Effector memory CD4-positive, alpha-beta T cell (primary cell): Measurements from ENCODE around the gene FARS2.

ENCODE experiments used
- DNase-seq, 3 donors: peaks; one replicate each; pipeline ENCODE4 v3.0.0-alpha.2; 2020
- H3K27ac ChIP-seq: 2 replicates; pipeline ENCODE4 v1.7.0; 2013; ENCODE audit warnings: mild to moderate bottlenecking, low read length, moderate library complexity; ENCODE audit not compliant: insufficient read depth, poor library complexity, severe bottlenecking
- H3K27me3 ChIP-seq: replicated peaks from 2 replicates; pipeline ENCODE4 v1.7.0; 2013; ENCODE audit warnings: mild to moderate bottlenecking, low read length; ENCODE audit not compliant: insufficient read depth, control insufficient read depth, poor library complexity, severe bottlenecking
- H3K36me3 ChIP-seq: 2 replicates; pipeline ENCODE4 v1.7.0; 2013; ENCODE audit warnings: mild to moderate bottlenecking, low read length, moderate library complexity; ENCODE audit not compliant: control insufficient read depth, insufficient read depth
- H3K4me1 ChIP-seq: 2 replicates; pipeline ENCODE4 v1.7.0; 2013; ENCODE audit warnings: low read length, mild to moderate bottlenecking; ENCODE audit not compliant: control insufficient read depth, insufficient read depth, poor library complexity, severe bottlenecking
- H3K4me3 ChIP-seq: 2 replicates; pipeline ENCODE4 v1.7.0; 2013; ENCODE audit warnings: low read length, low read depth, mild to moderate bottlenecking; ENCODE audit not compliant: insufficient read depth, poor library complexity, severe bottlenecking
- H3K9me3 ChIP-seq: 2 replicates; pipeline ENCODE4 v1.7.0; 2013; ENCODE audit warnings: mild to moderate bottlenecking, low read length, moderate library complexity; ENCODE audit not compliant: control insufficient read depth

FARS2 gene

DNA sequence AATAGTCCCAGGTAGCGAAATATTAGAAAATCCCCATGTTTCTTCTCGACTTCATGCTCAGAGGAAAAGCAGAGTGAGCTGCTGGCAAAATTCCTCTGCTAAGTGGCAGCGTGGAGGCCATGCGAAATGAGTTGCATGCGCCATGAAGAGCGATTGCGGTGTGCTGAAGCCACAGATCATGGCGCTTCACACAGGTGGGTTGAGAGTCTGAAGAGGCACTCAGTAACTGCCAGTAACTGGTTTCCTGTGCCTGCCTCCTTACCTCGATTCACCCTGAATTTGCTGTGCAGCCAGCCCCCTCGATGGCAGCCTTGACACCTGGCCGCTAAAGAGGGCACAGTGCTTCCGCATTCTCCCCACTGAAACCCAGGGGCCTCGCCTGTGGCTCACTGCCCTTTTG lies 443.9 kb downstream of the FARS2 start:
- H3K36me3 ChIP-seq, result no peaks in the 10 kb centered on the region
- H3K9me3 ChIP-seq, result no peaks in the 10 kb centered on the region
- no peak overlapping the region for H3K27ac ChIP-seq
- no peak for DNase-seq
- H3K4me3 ChIP-seq, result no peak overlapping the region
- no peaks in the 10 kb centered on the region for H3K27me3 ChIP-seq
- H3K4me1 ChIP-seq, result peaks cover 6% of the 10 kb centered on the region

DNA sequence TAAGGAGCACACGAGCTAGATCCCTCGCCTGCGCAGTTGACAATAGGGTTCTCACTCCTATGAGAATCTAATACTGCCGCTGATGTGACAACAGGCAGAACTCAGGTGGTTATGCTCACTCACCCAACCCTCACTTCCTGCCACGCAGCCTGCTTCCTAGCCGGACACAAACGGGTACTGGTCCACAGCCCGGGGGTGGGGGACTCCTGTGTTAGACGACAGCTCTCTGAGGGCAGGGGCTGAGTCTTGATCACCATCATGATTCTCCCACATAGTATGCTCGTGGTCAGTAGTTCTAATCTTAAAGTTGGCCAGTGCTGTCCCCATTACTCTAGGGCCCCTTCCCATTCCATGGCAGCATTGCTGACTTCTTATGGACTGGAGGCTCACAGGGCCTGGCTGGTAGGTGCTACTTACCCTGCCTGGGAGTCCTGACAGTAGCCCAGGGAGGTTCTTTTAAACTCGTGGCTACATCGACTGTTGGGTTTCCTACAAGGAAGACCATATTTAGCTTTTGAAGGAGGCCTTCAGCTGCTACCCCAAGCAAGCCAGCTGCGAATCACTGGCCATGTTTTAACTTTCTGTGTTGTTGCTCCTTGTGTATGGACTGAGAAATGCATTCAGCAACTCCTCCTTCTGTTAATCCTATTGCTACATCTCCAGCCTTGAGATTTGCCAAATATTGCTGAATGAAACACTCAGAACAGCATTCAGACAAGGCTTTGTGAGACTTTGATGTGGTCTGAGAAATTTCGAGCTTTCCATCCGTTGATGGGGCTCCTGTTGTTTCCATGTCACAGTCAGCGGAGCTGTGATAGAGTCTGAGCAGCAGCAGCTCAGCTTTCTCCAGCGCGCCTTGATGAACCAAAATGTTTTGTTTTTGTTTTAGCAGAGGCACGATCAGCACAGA lies 445.1 kb downstream of the FARS2 start:
- DNase-seq, result no peak
- no peaks in the 10 kb centered on the region for H3K9me3 ChIP-seq
- H3K4me1 ChIP-seq, result peaks cover 6% of the 10 kb centered on the region
- no peak overlapping the region for H3K4me3 ChIP-seq
- H3K27ac ChIP-seq, result no peak overlapping the region
- H3K36me3 ChIP-seq, result no peaks in the 10 kb centered on the region
- H3K27me3 ChIP-seq, result no peaks in the 10 kb centered on the region

DNA sequence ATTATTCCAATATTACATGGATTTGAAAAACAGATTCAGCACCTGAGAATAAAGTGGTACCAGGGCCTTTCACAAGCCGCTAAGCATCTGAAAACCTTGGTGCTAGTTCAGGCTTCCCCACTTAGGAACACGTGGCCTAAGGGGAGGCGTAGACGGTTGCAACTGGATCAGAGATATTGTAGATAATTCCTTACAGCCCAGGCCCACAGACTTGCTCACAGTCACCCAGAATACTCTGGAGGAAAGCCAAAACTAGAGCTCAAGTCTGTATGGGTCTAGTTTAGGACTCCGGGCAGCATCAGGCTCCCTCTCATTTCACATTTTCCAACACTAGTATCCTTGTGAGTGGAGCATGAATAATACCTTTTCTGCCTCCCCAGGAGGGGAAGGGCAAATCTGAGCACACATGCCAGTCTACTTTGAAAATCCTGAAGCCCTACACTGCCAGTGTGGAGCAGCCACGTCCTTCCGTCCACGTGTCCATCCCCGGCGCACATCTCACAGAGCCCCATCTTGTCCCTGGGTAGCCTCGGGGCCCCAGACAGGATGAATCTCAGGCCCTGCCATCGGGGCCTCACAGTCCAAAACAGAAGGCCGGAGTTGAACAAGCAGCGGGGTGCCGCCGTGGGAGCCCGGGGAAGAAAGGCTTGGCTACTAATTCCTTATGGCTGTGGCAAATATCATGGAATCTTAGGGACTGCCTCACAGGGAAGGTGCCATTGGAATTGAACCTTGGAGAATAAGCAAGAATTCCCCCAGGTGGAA lies 446.1 kb downstream of the FARS2 start:
- H3K4me3 ChIP-seq, result no peak overlapping the region
- no peak for DNase-seq
- no peaks in the 10 kb centered on the region for H3K27me3 ChIP-seq
- H3K4me1 ChIP-seq, result peaks cover 6% of the 10 kb centered on the region
- H3K36me3 ChIP-seq, result no peaks in the 10 kb centered on the region
- no peak overlapping the region for H3K27ac ChIP-seq
- no peaks in the 10 kb centered on the region for H3K9me3 ChIP-seq

DNA sequence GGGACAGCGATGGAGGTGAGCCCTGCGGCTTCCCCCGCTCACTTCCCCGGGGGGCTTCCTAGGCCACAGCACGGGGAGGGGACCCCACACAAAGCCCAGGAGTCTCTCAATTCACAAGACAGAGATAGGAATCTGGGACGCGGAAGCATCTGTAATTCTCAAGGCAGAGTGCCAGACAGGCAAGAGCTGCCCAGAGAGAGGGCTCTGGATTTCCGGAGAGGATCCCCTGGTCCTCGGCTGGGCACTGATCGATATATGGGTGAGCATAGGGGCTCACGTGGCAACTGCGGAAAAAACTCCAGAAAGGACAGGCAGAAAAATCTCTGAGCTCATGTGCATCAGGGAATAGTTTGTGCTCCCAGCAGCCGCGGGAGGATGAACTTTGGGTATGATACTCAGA lies 449.2 kb downstream of the FARS2 start:
- H3K9me3 ChIP-seq, result no peaks in the 10 kb centered on the region
- no peaks in the 10 kb centered on the region for H3K36me3 ChIP-seq
- DNase-seq, result no peak
- H3K27me3 ChIP-seq, result no peaks in the 10 kb centered on the region
- no peak overlapping the region for H3K4me3 ChIP-seq
- H3K4me1 ChIP-seq, result peaks cover 6% of the 10 kb centered on the region
- H3K27ac ChIP-seq, result no peak overlapping the region

DNA sequence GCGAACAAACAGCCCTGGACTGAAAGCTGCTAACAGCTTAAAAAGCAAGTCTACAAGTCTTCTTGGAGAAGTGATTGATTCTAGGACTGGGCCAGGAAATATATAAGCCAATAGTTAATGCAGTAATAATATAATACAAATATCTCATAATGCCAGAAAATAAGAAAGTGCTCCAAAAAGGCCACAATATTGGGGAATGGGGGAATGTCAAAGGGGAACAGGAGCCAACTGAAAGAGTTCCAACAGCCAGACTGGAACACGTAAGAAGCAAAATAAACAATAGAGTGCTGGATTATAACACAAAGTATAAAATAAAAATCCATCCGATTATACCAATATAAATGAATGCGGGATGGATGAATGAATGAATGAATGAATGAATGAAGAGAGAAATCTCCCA lies 449.6 kb downstream of the FARS2 start:
- Histone ChIP-seq H3K36me3 (no peaks in the 10 kb centered on the region), H3K4me3 (no peak overlapping the region), H3K9me3 (no peaks in the 10 kb centered on the region), H3K27ac (no peak overlapping the region), H3K4me1 (peaks cover 5% of the 10 kb centered on the region), H3K27me3 (no peaks in the 10 kb centered on the region)
- no peak for DNase-seq

DNA sequence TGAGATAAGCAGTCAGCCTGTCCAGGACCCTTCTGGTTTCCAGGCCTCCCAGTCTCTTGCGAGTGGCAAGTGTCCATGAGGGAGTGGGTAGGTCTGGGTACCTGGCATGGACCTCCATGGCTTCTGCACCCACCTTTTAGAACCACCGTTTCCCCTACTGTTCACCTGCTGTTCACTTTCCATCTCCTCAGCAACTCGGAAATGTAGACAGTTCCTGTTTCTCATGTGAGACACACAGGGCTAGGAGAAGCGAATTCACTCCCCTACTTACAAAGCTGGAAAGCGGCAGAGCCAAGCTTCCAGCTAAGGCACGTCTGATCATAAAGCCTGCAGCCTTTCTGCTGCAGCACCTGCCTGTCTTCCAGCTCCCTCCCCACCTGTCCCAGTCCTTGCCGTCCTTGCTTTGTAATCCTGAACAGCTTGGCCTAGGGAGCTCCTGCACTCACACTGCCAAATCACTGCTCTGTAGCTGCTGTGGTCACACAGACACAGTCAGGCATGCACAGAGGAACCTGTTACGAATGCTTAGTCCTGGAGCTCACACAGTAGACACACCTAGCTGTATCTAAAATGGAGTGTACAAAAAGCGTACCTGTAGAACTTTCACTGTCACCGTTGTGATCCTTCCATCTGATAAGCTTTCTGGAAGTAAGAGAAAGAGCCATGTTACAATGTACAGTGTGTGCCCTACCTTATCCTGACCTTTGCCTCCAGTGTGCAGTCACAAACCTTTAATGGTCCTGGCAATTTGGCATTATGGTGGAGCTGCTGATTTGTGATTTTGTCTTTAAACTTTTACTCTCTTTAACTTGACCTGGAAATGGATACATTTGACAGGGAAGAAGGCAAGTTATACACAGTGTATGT lies 451.3 kb downstream of the FARS2 start:
- Histone ChIP-seq H3K4me1 (no peaks in the 10 kb centered on the region), H3K36me3 (no peaks in the 10 kb centered on the region), H3K4me3 (no peak overlapping the region), H3K27ac (no peak overlapping the region), H3K9me3 (no peaks in the 10 kb centered on the region), H3K27me3 (no peaks in the 10 kb centered on the region)
- no peak for DNase-seq

DNA sequence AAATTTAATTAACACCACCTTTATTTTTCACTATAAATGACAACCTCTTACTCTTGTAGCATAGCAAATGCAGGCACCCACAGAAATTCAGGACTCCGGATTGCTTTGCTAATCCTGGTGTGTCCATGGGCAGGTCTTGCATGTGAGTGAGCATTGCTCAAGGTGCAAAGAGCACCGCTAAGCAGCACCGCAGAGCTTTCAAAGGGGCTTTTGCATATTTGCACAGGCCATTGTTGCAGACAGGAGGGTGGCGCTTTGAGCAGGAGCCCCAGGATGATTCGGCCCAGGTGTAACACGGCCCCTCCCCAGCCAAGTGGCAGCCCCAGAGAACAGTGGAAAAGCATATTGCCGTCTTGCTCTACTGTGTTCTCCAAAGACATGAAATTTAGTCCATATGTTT lies 452.2 kb downstream of the FARS2 start:
- DNase-seq, result no peak
- H3K4me3 ChIP-seq, result no peak overlapping the region
- H3K27me3 ChIP-seq, result no peaks in the 10 kb centered on the region
- H3K36me3 ChIP-seq, result no peaks in the 10 kb centered on the region
- H3K4me1 ChIP-seq, result no peaks in the 10 kb centered on the region
- no peaks in the 10 kb centered on the region for H3K9me3 ChIP-seq
- H3K27ac ChIP-seq, result no peak overlapping the region

DNA sequence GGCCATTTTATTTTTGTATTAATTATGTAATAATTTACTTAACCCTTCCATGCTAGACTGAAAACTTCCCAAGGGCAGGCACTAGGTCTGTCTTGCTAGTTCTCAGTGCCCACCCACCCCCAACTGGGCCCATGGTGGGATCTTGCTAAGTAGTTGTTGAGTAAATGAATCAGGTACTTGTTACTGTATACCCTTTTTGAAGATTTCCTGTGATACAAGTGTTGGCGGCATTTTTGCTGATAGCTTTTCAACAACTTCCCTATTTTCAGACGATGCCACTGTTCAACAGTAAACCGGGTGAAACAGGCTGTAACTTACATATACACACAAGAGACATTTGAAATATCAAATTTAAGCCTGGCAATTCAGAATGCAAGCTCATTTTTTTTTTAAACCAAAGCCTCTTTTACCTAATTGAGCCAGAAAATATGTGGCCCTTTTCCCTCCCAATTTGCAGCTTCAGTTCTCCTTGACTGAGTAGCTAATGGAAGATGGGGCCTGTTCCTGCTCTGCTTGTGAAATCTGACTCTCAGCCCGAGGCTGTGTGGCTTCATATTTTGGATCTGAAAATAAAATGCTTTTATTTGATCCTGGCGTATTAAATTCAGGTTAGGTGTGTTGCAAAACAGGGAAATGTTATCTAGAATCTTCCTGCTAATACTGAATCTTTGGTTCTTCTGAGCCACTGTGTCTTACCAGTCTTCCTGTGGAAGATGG lies 457.1 kb downstream of the FARS2 start:
- no peak for DNase-seq
- no peak overlapping the region for H3K27ac ChIP-seq

DNA sequence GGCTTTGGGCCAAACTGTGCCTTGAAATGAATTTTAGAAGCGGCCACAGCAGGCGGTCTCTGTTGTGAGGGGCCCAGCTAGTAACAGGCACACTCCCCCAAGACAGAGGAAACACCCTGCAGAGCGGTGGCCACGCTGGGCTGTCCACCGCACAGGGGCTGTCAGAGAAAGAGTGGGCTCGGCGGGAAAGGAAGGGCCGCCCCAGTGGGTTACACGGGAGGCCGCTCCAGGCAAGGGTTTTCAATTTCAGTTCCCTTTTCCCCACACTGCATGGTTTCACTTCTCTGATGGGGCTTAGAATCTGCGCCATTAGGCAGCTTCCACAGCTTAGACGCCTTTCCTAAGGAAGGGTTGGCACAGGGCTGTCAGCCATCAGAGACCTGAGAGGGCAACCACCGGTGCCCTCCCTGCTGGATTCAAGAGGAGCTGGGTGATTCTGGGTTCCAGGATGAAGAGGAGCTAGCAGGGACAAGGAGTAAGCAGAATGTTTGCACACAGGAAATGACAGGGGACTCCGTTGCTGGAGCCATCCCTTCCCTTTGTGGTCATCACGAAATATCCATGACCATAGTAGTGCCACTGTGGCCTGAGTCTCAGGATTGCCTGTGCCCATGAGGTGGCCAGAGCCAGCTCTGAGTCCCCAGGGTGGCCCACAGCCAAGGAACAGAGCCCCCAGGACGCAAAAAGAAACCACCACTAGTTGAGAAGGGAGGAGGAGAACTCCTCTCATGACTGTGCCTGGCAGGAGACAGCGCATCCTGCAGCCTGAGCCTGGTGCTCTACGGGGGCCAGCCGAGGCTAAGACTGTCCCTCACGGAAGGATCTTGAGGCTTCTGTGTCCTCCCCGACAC lies 462.8 kb downstream of the FARS2 start:
- no peaks in the 10 kb centered on the region for H3K27me3 ChIP-seq
- no peaks in the 10 kb centered on the region for H3K36me3 ChIP-seq
- no peak for DNase-seq
- no peak overlapping the region for H3K27ac ChIP-seq
- no peaks in the 10 kb centered on the region for H3K9me3 ChIP-seq
- H3K4me3 ChIP-seq, result no peak overlapping the region
- H3K4me1 ChIP-seq, result no peaks in the 10 kb centered on the region

More for the DNA sequence above, 457.1 kb downstream of the FARS2 start:
- Histone ChIP-seq H3K27me3 (no peaks in the 10 kb centered on the region), H3K9me3 (no peaks in the 10 kb centered on the region), H3K4me1 (no peaks in the 10 kb centered on the region), H3K36me3 (no peaks in the 10 kb centered on the region), H3K4me3 (no peak overlapping the region)
